DOHH2 (cell line): Measurements from ENCODE around the gene LRRC59.
"Not testable (repeated sequence)": the region's sequence is repeated elsewhere in the genome, so short reads cannot be mapped to it uniquely, and the experiment has no call there.

Experiments
- H3F3A ChIP-seq: fragments of 200-600 bp; sonication (generic), shearing (Covaris generic); 2 replicates; pipeline ENCODE4 v1.6.0; 2016; ENCODE audit warnings: antibody characterized with exemption, mild to moderate bottlenecking; ENCODE audit not compliant: control insufficient read depth, insufficient read depth
- H3K27ac ChIP-seq: fragments of 200-600 bp; sonication (generic); 2 replicates; pipeline ENCODE4 v1.5.1; 2014; ENCODE audit warnings: low read depth, mild to moderate bottlenecking, low read length, moderate library complexity
- H3K27me3 ChIP-seq: fragments of 200-600 bp; sonication (generic); 2 replicates; pipeline ENCODE4 v1.6.1; 2014; ENCODE audit warnings: mild to moderate bottlenecking, low read length, mixed read lengths; ENCODE audit not compliant: control insufficient read depth
- H3K36me3 ChIP-seq: fragments of 200-600 bp; sonication (generic); 2 replicates; pipeline ENCODE4 v1.6.1; 2014; ENCODE audit warnings: mild to moderate bottlenecking, low read length, moderate library complexity, mixed read lengths; ENCODE audit not compliant: control insufficient read depth
- H3K4me1 ChIP-seq: fragments of 200-600 bp; sonication (generic); 2 replicates; pipeline ENCODE4 v1.6.1; 2014; ENCODE audit warnings: mild to moderate bottlenecking, low read length, mixed read lengths; ENCODE audit not compliant: control insufficient read depth
- H3K4me2 ChIP-seq: fragments of 200-600 bp; sonication (generic); 2 replicates; pipeline ENCODE4 v1.6.0; 2014; ENCODE audit warnings: mild to moderate bottlenecking, low read length, moderate library complexity
- H3K4me3 ChIP-seq: fragments of 200-600 bp; sonication (generic); 2 replicates; pipeline ENCODE4 v1.5.1; 2014; ENCODE audit warnings: mild to moderate bottlenecking, low read length, mixed read lengths
- H3K79me2 ChIP-seq: fragments of 200-600 bp; sonication (generic); 2 replicates; pipeline ENCODE4 v1.6.1; 2014; ENCODE audit warnings: mild to moderate bottlenecking, low read length, mixed read lengths; ENCODE audit not compliant: control insufficient read depth
- H3K9me2 ChIP-seq: fragments of 200-600 bp; sonication (generic); replicated peaks from 2 replicates; pipeline ENCODE4 v1.6.1; 2014; ENCODE audit warnings: mild to moderate bottlenecking, low read length, mixed read lengths; ENCODE audit not compliant: control insufficient read depth
- H3K9me3 ChIP-seq: fragments of 200-600 bp; sonication (generic); 2 replicates; pipeline ENCODE4 v1.6.1; 2014; ENCODE audit warnings: antibody characterized with exemption, low read length, mixed read lengths; ENCODE audit not compliant: control insufficient read depth, insufficient read depth
- H4K20me1 ChIP-seq: fragments of 200-600 bp; sonication (generic); 2 replicates; pipeline ENCODE4 v1.6.0; 2014; ENCODE audit warnings: low read depth, mild to moderate bottlenecking, antibody characterized with exemption, low read length, moderate library complexity; ENCODE audit not compliant: control insufficient read depth, insufficient read depth
- CTCF ChIP-seq: fragments of 200-600 bp; sonication (generic); IDR thresholded peaks from one replicate; pipeline ENCODE4 v1.5.1; 2014; ENCODE audit warnings: antibody characterized with exemption, mild to moderate bottlenecking, low read depth, low read length; ENCODE audit not compliant: poor library complexity, severe bottlenecking
- EZH2phosphoT487 ChIP-seq: fragments of 200-600 bp; sonication (generic); IDR thresholded peaks from 2 replicates; pipeline ENCODE4 v1.6.1; 2017; ENCODE audit warnings: borderline replicate concordance, mild to moderate bottlenecking, antibody characterized with exemption, low read length, moderate library complexity, mixed read lengths

Gene LRRC59

DNA sequence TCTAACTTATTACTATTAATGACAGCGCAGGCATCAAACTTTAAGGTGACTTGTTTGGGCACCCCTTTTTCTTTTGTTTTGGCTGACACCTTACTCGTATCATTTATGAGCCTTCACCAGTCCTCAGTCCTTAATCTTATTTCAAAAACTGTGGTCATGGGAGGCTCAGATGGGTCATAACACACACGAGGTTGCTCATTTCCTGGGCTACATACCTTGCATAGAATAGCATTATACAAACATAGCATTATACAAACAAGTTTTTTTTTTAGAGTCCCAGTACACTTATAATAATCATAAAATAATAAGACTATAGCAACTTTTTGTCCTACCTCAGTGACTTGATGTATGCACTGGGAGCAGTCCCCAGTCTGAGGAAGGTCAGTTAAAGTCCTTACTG is 17.5 kb upstream of the LRRC59 start:
- no peak overlapping the region for H3K4me3 ChIP-seq
- H3K9me2 ChIP-seq, result no peaks in the 10 kb centered on the region
- no peak for TF ChIP-seq EZH2phosphoT487
- no peak for TF ChIP-seq CTCF
- H3K36me3 ChIP-seq, result no peaks in the 10 kb centered on the region
- no peak overlapping the region for H3K27ac ChIP-seq
- no peaks in the 10 kb centered on the region for H3K79me2 ChIP-seq
- no peaks in the 10 kb centered on the region for H3F3A ChIP-seq
- peaks cover 3% of the 10 kb centered on the region; the same call in 1 of the 2 replicates for H3K27me3 ChIP-seq
- H3K4me2 ChIP-seq, result no peak overlapping the region
- H3K4me1 ChIP-seq, result no peaks in the 10 kb centered on the region
- no peaks in the 10 kb centered on the region; the same call in 1 of the 2 replicates for H3K9me3 ChIP-seq
- H4K20me1 ChIP-seq, result no peaks in the 10 kb centered on the region

GRCh38 chr17:50412188-50412732 is 14.9 kb upstream of the LRRC59 start:
- Histone ChIP-seq H4K20me1 (no peaks in the 10 kb centered on the region), H3K4me3 (no peak overlapping the region), H3F3A (no peaks in the 10 kb centered on the region), H3K9me3 (no peaks in the 10 kb centered on the region), H3K27ac (no peak overlapping the region), H3K4me1 (no peaks in the 10 kb centered on the region), H3K9me2 (no peaks in the 10 kb centered on the region), H3K27me3 (peaks cover 3% of the 10 kb centered on the region; the same call in 1 of the 2 replicates), H3K79me2 (no peaks in the 10 kb centered on the region), H3K4me2 (no peak overlapping the region), H3K36me3 (no peaks in the 10 kb centered on the region)
- TF ChIP-seq EZH2phosphoT487, result no peak
- TF ChIP-seq CTCF, result no peak

- Histone ChIP-seq H4K20me1 (no peaks in the 10 kb centered on the region), H3K4me3 (no peak overlapping the region), H3K27ac (no peak overlapping the region), H3K4me1 (no peaks in the 10 kb centered on the region), H3K4me2 (no peak overlapping the region), H3K9me2 (no peaks in the 10 kb centered on the region), H3K36me3 (no peaks in the 10 kb centered on the region), H3K9me3 (no peaks in the 10 kb centered on the region), H3F3A (no peaks in the 10 kb centered on the region), H3K79me2 (no peaks in the 10 kb centered on the region), H3K27me3 (peaks cover 3% of the 10 kb centered on the region; the same call in 1 of the 2 replicates)
- no peak for TF ChIP-seq CTCF
- no peak for TF ChIP-seq EZH2phosphoT487
Measured at GRCh38 chr17:50407921-50408320, 10.6 kb upstream of the LRRC59 start.

GRCh38 chr17:50406578-50406977 is 9.3 kb upstream of the LRRC59 start:
- Histone ChIP-seq H3K4me2 (no peak overlapping the region), H3K9me2 (no peaks in the 10 kb centered on the region), H3K79me2 (no peaks in the 10 kb centered on the region), H3K27me3 (no peaks in the 10 kb centered on the region; the same call in 1 of the 2 replicates), H3K4me3 (no peak overlapping the region), H3K4me1 (no peaks in the 10 kb centered on the region), H3K9me3 (no peaks in the 10 kb centered on the region), H4K20me1 (no peaks in the 10 kb centered on the region), H3K27ac (no peak overlapping the region), H3F3A (no peaks in the 10 kb centered on the region), H3K36me3 (no peaks in the 10 kb centered on the region)
- TF ChIP-seq CTCF, result no peak
- no peak for TF ChIP-seq EZH2phosphoT487

DNA sequence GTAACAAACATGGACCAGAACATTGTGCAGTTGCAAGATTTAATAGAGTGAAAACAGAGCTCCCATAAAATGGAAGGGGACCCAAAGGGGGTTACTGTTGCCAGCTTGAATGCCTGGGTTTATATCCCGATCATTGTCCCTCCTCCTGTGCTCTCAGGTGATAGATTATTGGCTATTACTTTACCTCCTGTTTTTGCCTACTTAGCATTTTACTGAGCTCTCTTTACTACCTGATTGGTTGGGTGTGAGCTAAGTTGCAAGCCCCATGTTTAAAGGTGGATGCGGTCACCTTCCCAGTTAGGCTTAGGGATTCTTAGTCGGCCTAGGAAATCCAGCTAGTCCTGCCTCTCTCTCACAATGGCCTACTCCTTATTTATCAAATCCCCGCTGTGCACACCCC is 8.0 kb upstream of the LRRC59 start:
- not testable (repeated sequence) for H3K27ac ChIP-seq, H3K4me3 ChIP-seq, H3F3A ChIP-seq, H3K4me1 ChIP-seq, H3K9me3 ChIP-seq, H3K36me3 ChIP-seq, H3K27me3 ChIP-seq, H3K79me2 ChIP-seq, H3K4me2 ChIP-seq, H3K9me2 ChIP-seq, H4K20me1 ChIP-seq
